ENCODE measurements around the gene CTNNA3.

DNA sequence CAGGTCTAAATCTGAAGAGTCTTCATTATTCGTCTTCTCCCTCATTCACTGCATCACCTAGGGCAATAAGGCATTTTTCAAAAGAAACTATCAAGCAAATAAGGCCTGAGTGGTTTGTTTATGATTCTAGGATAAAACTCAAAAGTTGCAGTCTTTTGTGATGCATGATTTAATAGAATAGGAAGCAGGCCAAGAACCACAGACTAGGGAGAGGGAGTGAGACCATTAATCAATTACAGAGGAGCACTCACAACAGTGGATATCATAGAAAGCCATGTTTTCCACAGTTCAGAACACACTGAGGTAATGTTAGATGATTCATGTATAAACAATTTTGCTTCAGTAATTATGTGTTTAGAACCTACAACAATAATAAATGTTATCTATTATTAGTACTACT is 858.0 kb downstream of the CTNNA3 start:
- TF ChIP-seq HNF4G (IDR thresholded peaks at IDR 0.05) (no peak), TAF1 (conservative IDR thresholded peaks at IDR 0.05) (no peak), EGR1 (IDR thresholded peaks at IDR 0.05; ENCODE audit: low read depth in 2 of 2) (no peak)
- TF ChIP-seq, protein P1, sequence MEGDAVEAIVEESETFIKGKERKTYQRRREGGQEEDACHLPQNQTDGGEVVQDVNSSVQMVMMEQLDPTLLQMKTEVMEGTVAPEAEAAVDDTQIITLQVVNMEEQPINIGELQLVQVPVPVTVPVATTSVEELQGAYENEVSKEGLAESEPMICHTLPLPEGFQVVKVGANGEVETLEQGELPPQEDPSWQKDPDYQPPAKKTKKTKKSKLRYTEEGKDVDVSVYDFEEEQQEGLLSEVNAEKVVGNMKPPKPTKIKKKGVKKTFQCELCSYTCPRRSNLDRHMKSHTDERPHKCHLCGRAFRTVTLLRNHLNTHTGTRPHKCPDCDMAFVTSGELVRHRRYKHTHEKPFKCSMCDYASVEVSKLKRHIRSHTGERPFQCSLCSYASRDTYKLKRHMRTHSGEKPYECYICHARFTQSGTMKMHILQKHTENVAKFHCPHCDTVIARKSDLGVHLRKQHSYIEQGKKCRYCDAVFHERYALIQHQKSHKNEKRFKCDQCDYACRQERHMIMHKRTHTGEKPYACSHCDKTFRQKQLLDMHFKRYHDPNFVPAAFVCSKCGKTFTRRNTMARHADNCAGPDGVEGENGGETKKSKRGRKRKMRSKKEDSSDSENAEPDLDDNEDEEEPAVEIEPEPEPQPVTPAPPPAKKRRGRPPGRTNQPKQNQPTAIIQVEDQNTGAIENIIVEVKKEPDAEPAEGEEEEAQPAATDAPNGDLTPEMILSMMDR (IDR thresholded peaks at IDR 0.05; ENCODE audit: low read depth, low read length, missing input control), result no peak
- TF ChIP-seq, protein P2, sequence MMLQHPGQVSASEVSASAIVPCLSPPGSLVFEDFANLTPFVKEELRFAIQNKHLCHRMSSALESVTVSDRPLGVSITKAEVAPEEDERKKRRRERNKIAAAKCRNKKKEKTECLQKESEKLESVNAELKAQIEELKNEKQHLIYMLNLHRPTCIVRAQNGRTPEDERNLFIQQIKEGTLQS (IDR thresholded peaks at IDR 0.05), result no peak
- TF ChIP-seq, protein P3, sequence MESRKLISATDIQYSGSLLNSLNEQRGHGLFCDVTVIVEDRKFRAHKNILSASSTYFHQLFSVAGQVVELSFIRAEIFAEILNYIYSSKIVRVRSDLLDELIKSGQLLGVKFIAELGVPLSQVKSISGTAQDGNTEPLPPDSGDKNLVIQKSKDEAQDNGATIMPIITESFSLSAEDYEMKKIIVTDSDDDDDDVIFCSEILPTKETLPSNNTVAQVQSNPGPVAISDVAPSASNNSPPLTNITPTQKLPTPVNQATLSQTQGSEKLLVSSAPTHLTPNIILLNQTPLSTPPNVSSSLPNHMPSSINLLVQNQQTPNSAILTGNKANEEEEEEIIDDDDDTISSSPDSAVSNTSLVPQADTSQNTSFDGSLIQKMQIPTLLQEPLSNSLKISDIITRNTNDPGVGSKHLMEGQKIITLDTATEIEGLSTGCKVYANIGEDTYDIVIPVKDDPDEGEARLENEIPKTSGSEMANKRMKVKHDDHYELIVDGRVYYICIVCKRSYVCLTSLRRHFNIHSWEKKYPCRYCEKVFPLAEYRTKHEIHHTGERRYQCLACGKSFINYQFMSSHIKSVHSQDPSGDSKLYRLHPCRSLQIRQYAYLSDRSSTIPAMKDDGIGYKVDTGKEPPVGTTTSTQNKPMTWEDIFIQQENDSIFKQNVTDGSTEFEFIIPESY (IDR thresholded peaks at IDR 0.05), result no peak
